Activated CD4-positive, alpha-beta T cell treated with anti-CD3 and anti-CD28 coated beads for 48 hours (primary cell): ENCODE results near the gene PSENEN.
"Not testable (repeated sequence)": the region's sequence is repeated elsewhere in the genome, so short reads cannot be mapped to it uniquely, and the experiment has no call there.

ENCODE experiments used
- DNase-seq: peaks from one replicate; pipeline ENCODE4 v3.0.0-alpha.2; 2020

Gene PSENEN

GRCh38 chr19:35753634-35754369 lies 8.4 kb downstream of the PSENEN start:
- DNase-seq, result no peak

DNA sequence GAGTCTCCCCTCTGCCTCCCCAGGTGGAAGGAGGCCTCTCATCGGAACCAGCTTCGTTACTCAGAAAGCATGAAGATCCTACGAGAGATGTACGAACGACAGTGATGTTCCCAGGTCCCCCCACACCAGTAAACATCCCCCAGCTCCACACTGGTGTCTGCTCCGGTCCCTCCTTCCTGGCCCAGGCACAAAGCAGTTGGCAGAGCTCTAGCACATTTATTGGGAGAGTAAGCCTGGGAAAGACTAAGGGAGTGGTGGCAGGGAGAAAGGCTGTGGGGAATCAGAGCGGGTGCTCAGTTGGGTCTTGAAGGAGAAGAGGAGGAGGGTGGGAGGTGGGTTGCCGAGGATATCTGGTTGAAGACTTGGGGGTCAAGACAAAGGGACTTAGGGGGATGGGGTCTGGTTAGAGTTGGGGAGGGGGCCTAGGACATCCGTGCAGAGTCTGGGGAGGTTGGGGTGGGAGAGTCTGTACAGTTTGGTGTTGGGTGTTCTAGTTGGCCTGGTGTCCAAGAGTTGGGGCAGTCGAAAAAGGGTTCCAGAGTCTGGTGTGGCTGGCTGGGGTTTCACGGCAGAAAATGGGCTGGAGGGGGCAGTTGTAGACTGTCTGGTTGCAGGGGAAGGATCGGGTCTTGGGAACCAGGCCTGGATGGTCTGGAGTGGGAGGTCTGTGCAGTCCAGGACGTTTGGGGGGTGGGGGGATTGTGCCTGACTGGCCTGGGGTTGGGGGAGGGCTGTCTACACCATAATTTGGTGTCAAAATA lies 9.1 kb downstream of the PSENEN start:
- DNase-seq, result no peak

DNA sequence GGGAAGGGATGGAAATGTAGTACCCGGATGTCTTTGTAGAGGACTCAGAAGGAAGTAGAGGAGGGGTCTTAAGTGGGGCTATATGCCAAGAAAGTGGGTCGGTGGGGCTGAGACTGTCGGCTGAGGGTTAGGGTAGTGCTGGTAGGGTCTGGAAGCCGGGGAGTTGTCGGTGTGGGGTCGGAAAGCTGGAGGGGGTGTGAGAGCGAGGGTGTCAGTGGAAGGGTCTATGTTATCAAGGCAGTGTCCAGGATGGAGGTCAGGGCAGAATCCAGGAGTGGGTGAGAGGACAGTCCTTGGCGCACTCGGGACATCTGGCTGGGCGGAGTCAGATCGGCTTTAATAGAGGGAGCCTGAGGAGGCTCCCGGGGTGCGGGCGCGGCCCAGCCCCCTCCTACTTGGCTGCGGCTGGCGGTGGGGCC lies 9.7 kb downstream of the PSENEN start:
- DNase-seq, result no peak

- peak; percentile 71 for DNase-seq
Observed at GRCh38 chr19:35755550-35756376, 10.3 kb downstream of the PSENEN start.

DNA sequence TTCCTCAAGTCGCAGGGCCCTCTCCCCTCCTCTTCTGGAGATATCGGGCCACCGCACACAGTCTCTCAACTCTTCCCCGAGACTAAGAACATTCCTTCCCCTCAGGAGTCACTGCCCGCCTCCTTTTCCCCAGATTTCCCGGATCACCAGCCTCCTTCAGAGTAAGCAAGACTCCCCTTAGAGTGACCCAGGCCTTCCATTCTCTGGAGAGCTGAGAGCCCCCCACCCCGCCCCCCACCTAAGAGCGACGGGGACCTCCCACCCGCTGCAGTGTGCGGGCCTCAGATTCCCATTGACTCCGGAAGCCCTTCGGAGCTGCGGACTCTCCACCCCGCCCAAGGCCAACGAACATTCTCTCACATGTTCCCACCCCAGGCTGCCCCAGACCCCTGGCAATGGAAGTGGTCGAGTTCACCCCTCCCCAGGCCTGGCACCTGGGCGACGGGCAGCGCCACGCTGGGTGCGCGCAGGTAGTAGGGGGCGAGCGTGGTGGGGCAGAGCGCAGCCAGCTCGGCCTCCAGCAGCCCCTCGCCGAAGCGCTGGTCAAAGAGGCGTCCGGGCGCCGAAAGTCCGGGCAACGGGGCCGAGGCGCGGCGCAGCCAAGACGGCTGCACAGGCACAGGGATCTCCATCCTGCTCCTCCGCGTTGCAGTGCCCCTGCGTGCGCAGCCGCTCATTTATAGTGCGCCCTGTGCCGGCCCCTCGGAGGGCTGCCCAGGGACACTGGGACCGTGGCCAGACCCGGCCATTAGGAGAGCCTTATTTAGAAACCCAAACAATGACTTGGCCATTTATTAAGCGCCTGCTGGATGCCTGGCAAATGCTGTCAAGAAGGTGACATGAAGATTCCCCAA lies 11.2 kb downstream of the PSENEN start, which contains the start of gene HSPB6:
Gene HSPB6 (minus strand): TSS at position 653 of the 854 bp plus-strand sequence. CDS start 21 bp downstream, at position 632.
- DNase-seq, result no peak

DNA sequence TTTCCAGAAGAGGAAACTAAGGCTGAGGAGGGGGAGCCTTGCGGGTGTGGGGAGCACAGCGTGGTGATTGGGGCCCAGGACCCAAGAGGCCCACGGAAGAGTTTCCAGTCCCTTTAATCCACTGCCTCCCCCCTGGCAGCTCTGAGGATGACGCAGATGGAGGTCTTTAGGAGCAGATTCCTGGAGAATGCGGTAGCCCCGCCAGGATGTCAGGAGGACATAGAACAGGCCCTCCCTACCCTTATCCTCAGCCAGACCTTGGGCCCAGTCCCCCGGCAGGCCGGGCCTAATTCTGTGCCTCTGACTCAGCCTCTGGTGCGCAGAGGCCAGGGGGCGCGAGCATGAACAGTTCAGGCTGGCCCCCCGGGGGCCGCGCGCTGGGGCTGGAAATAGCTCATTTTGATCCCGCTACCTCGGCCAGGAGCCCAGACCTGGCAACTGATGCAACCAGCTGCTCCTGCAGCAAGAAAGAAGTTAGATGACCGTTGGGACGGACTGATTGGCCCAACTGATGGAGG lies 11.8 kb downstream of the PSENEN start:
- peak; percentile 55 for DNase-seq

DNA sequence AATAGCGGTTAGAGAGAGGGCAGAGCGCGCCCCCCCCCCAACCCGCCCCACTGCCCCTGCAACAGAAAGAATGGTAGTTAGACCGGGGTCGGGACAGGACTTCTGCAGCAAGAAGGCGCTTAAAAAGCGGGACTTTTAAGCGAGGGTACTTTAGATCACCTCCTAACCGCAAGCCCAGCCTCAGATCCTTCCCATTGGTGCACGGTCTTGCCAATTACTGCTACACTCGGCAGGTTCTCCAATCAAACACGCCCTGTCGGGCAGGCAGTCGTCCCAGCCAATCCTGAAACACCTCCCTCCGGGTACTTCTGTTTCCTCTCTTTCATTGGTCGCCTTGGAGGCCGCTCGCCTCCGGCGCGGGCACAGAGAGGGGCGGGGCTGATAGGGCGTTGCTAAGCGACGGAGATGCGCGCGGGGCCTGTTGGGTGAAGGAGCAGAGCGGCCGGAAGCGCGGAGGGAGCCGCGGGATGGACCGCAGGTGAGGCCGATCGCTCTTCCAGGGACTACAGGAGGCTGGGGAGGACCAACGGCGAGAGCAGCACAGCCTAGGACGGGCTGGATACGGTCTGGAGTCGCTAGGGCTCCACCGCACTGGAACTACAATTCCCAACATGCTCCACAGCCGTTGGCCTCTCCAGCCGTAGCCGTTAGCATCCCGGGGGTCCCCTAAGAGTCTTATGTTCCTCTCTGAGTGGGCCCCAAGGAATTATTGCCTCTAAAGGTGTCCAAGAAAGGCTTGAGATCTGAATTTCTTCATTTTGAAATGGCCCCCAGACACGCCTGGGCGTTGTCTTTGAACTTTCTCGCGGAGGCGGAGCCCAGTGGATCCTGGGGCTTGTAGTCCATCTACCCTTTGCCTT lies 12.5 kb downstream of the PSENEN start, which contains the start of gene PROSER3:
Gene PROSER3 (plus strand): TSS at position 428 of the 860 bp plus-strand sequence. CDS start 40 bp downstream, at position 468.
- DNase-seq, result peak; percentile 98

DNA sequence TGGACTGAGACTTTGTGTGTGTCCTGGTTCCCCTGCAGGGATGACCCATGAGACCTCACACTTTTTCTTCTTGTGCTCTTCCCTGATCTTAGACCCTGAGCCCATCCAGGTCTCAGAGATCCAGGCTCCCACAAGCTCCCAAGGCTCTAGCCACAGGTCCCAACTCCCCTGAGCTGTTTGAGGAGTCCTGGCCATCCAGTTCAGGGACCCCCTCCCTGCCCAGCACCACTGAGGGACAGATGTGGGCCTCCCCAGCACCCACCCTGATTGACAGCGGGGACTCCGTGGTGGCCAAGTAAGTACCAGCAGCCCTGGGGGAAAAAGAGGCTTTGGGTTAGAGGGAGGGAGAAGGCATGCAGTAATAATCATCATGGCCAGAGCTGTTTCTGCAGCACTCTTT lies 14.2 kb downstream of the PSENEN start:
- no peak for DNase-seq

DNA sequence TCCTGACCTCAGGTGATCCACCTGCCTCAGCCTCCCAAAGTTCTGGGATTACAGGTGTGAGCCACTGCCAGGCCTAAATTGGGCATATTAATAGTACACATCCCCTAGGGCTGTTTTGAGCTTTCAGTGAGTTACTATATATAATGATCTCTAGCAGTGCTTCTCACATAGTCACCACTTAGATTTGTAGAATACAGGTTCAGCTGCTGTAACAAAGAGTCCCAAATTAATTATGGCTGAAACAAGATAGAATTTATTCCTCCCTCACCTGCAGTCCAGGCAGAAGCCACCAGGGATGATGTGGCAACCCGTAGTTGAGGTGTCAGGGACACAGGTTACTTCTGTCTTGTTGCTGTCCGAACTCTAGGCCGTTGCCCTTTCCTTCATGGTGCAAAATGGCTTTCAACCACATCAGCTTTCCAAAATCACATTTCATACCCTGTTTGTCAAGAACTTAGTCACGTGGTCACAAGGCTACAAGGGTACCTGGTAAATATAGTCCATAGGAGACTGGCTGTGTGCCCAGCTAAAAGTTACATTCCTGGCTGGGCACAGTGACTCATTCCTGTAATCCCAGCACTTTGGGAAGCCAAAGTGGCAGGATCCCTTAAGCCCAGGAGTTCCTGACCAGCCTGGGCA lies 15.4 kb downstream of the PSENEN start:
- DNase-seq, result no peak

DNA sequence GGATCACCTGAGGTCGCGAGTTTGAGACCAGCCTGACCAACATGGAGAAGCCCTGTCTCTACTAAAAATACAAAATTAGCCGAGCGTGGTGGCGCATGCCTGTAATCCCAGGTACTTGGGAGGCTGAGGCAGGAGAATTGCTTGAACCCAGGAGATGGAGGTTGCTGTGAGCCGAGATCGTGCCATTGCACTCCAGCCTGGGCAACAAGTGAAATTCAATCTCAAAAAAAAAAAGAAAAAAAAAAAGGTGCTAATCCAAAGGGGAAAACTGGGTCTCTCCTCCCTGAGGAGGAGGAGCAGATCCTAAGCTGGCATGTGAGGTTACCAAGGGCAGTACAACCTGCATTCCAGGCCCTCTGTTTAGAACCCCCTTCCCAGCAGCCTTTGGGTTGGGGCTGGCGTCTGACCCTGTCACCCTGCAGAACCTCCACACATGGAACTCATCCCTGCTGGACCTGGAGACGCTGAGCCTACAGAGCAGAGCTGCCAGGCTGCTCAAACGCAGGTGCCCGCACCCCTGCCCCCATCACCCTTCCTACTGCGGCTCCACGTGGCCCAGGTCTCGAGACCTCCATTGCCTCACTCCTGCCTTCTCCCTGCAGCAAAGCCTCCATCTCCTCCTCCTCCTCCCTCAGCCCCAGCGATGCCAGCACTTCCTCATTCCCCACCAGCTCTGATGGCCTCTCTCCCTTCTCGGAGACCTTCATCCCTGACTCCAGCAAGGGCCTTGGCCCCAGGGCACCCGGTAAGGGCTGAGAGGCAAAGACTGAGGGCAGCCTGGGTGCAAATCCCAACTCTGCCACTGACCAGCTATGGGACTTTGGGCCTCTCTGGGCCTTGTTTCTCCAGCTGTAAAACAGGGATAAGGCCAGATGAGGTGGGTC lies 19.2 kb downstream of the PSENEN start:
- DNase-seq, result no peak

DNA sequence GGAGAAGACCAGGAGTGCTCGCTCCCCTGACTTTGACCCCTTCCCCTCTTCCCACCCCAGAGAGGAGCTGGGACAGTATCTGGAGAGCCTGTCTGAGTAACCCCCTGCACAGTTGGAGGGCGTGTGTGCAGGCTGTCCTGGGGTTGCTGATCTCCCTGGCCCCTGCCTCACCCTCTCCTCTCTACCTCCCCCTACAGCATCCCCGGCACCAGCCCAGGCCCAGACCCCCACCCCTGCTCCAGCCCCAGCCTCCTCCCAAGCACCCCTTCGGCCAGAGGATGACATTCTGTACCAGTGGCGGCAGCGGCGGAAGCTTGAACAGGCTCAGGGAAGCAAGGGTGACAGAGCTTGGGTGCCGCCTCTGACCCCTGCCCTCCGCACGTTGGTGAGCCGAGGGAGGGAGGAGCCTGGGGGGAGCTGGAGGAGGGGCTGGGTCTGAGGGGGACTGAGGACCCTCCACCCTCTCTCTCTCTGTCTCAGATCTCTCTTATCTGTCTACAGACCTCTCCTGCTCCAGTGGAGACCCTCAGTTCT lies 21.2 kb downstream of the PSENEN start:
- no peak for DNase-seq

- DNase-seq, result no peak
Observed at GRCh38 chr19:35767288-35768081, 22.0 kb downstream of the PSENEN start.

GRCh38 chr19:35768082-35768421 lies 22.6 kb downstream of the PSENEN start:
- DNase-seq, result no peak

- DNase-seq, result not testable (repeated sequence)
Observed at GRCh38 chr19:35772362-35772761, 26.9 kb downstream of the PSENEN start.

DNA sequence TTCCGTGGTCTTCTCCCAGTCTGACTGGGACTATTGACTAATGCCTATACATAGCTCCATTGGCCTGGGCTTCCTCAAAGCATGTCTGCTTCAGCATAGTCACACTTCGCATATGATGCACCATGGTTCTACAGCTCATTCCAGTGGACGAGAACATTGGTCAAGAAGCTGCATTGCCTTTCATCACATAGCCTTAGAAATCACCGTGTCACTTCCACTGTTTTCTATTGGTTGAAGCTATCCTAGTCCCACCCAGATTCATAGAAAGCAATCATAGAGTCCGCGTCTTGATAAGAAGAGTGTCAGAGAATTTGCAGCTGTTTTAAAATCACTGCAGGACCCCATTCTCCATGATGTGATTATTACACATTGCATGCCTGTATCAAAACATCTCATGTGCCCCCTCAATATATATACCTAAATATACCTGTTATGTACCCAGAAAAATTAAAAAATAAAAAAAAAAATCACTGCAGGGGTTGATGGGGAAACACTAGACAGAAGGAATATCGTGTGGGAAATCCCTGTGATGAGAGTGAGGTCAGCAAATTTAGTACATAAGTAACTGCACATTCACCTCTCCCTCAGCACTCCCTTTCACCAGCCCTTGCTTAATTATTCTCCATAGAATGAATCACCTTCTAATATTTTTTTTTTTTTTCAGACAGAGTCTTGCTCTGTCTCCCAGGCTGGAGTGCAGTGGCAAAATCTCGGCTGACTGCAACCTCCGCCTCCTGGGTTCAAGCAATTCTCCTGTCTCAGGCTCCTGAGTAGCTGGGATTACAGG lies 27.8 kb downstream of the PSENEN start:
- no peak for DNase-seq

DNA sequence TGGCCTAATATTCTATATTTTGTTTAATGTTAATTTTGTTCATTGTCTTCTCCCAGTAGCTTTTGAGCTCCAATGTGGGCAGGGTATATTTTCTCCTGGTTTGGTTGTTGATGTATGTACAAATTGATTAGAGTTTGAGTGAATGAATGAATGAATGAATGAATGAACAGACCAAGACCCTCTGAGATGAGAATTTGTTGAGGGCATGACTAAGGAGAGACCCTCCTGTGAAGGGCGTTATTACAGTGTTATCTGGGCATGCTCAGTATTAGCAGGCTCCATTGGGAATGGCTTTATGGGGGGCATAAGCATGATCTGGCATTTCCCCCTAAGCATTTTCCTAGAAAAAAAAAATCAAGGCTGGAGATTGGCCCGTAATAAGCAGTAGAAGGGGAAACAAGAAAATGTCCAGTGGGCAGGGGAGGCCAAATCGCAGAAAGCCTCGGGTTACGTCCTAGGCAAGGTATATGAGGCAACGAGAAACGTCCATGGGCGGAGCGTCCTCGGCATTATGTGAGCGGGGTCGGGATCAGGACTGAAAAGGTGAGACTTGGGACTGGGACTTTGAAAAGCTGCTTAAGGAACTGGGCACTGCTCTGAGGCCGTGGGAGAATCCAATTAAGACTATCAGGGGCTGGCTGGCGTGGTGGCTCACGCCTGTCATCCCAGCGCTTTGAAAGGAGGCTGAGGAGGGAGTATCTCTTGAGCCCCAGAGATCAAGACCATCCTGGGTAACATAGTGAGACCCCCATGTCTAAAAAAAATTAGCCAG lies 29.0 kb downstream of the PSENEN start:
- no peak for DNase-seq

- DNase-seq, result no peak
Observed at GRCh38 chr19:35775046-35775297, 29.5 kb downstream of the PSENEN start.
